Astrocyte (in vitro differentiated cells and primary cell): Measurements from ENCODE around the gene OR6P1. TPM values are rescaled to one million over a fixed set of nuclear protein-coding genes. Genes with fewer than 3 reads are reported as not detected.

Experiments
- DNase-seq: peaks from one replicate; pipeline ENCODE4 v3.0.0-alpha.2; 2010; ENCODE audit warnings: low read depth
- FAIRE-seq: peaks from 2 replicates; lab custom pipeline; 2011; peaks lifted over from hg19 to GRCh38; lab: Jason Lieb, UNC
- H2AFZ ChIP-seq: 2 replicates; pipeline ENCODE4 v1.6.0; 2012; ENCODE audit warnings: low read depth, low read length, inconsistent platforms
- H3K27ac ChIP-seq: 2 replicates; pipeline ENCODE4 v1.5.1; 2011; ENCODE audit warnings: low read depth, low read length, inconsistent platforms
- H3K27me3 ChIP-seq: 2 replicates; pipeline ENCODE4 v1.6.0; 2011; ENCODE audit warnings: low read length, inconsistent platforms; ENCODE audit not compliant: insufficient read depth
- H3K36me3 ChIP-seq: 2 replicates; pipeline ENCODE4 v1.5.1; 2011; ENCODE audit warnings: low read length, inconsistent platforms; ENCODE audit not compliant: insufficient read depth
- H3K4me1 ChIP-seq: 2 replicates; pipeline ENCODE4 v1.5.1; 2011; ENCODE audit warnings: low read length, inconsistent platforms; ENCODE audit not compliant: insufficient read depth
- H3K4me2 ChIP-seq: 2 replicates; pipeline ENCODE4 v1.6.0; 2012; ENCODE audit warnings: low read length, inconsistent platforms
- H3K4me3 ChIP-seq: 2 replicates; pipeline ENCODE4 v1.5.1; 2011; ENCODE audit warnings: low read depth, mild to moderate bottlenecking, low read length, inconsistent platforms; ENCODE audit not compliant: insufficient read depth
- H3K79me2 ChIP-seq: 2 replicates; pipeline ENCODE4 v1.6.0; 2012; ENCODE audit warnings: mild to moderate bottlenecking, low read length, inconsistent platforms; ENCODE audit not compliant: insufficient read depth
- H3K9ac ChIP-seq: 2 replicates; pipeline ENCODE4 v1.6.0; 2012; ENCODE audit warnings: mild to moderate bottlenecking, low read length, inconsistent platforms
- H3K9me3 ChIP-seq: 2 replicates; pipeline ENCODE4 v1.5.1; 2012; ENCODE audit warnings: low read depth, mild to moderate bottlenecking, low read length, inconsistent platforms; ENCODE audit not compliant: insufficient read depth
- H4K20me1 ChIP-seq: 2 replicates; pipeline ENCODE4 v1.6.0; 2012; ENCODE audit warnings: low read length, inconsistent platforms; ENCODE audit not compliant: insufficient read depth
- H3K27ac Mint-ChIP-seq: one replicate; pipeline ENCODE4 v1.8.0; 2021; ENCODE audit warnings: mild to moderate bottlenecking, mixed read lengths; ENCODE audit not compliant: unreplicated experiment
- H3K27me3 Mint-ChIP-seq: one replicate; pipeline ENCODE4 v1.8.0; 2021; ENCODE audit warnings: low read depth, mixed read lengths; ENCODE audit not compliant: unreplicated experiment
- H3K36me3 Mint-ChIP-seq: one replicate; pipeline ENCODE4 v1.8.0; 2021; ENCODE audit warnings: low read depth, mixed read lengths; ENCODE audit not compliant: unreplicated experiment
- H3K4me1 Mint-ChIP-seq: one replicate; pipeline ENCODE4 v1.8.0; 2021; ENCODE audit warnings: low read depth, mixed read lengths; ENCODE audit not compliant: unreplicated experiment
- H3K4me3 Mint-ChIP-seq: one replicate; pipeline ENCODE4 v1.8.0; 2021; ENCODE audit warnings: mild to moderate bottlenecking, moderate library complexity, mixed read lengths; ENCODE audit not compliant: unreplicated experiment
- H3K9me3 Mint-ChIP-seq: one replicate; pipeline ENCODE4 v1.8.0; 2021; ENCODE audit warnings: mild to moderate bottlenecking, mixed read lengths; ENCODE audit not compliant: unreplicated experiment
- CTCF ChIP-seq: IDR thresholded peaks from 2 replicates; pipeline ENCODE4 v1.5.1; 2011; ENCODE audit warnings: low read depth, mild to moderate bottlenecking, inconsistent platforms, low read length, moderate library complexity; ENCODE audit not compliant: insufficient read depth
- EZH2 ChIP-seq: IDR thresholded peaks from 2 replicates; pipeline ENCODE4 v1.6.1; 2012; ENCODE audit warnings: mild to moderate bottlenecking, low read length, inconsistent platforms; ENCODE audit not compliant: insufficient read depth
- total RNA-seq: library from RNA; stranded (reverse); gene quantifications from 2 replicates; pipeline ENCODE4 v1.2.1, GENCODE V29; 2021

Gene OR6P1
- total RNA-seq, 1 donor from 2014 or later = not detected

DNA sequence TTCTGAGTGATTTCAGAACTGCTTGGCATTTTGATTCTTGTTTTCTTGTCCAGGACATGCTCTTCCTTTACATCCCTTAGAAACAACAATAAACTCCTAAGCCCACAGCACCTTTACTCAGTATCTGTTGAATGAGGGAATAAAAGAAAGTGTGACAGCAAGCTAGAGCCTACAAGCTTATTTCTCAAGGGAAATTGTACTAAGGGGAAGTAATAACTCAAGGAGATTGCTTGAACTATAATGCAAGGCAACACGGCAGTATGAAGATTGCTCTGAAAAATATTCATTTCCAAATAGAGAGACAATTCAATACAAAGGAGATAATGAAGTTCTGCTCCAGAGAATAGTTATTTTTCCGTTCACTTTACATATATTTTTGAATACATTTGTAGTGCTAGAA is 6.5 kb downstream of the OR6P1 start:
- FAIRE-seq = no peak
- H3K27me3 Mint-ChIP-seq = no peaks in the 10 kb centered on the region
- H3K9me3 Mint-ChIP-seq = no peaks in the 10 kb centered on the region
- no peaks in the 10 kb centered on the region for H3K27me3 ChIP-seq
- H3K9ac ChIP-seq = no peak overlapping the region
- H2AFZ ChIP-seq = no peak overlapping the region
- H3K27ac ChIP-seq = no peak overlapping the region
- no peaks in the 10 kb centered on the region for H3K36me3 Mint-ChIP-seq
- H3K4me1 ChIP-seq = no peaks in the 10 kb centered on the region
- H3K4me3 Mint-ChIP-seq = no peak overlapping the region
- no peaks in the 10 kb centered on the region for H4K20me1 ChIP-seq
- no peaks in the 10 kb centered on the region for H3K36me3 ChIP-seq
- no peak for DNase-seq
- H3K27ac Mint-ChIP-seq = no peak overlapping the region
- H3K4me2 ChIP-seq = no peak overlapping the region
- TF ChIP-seq CTCF (no peak), EZH2 (no peak)
- H3K4me1 Mint-ChIP-seq = peaks cover 8% of the 10 kb centered on the region
- H3K9me3 ChIP-seq = peaks cover 3% of the 10 kb centered on the region
- no peaks in the 10 kb centered on the region for H3K79me2 ChIP-seq
- H3K4me3 ChIP-seq = no peak overlapping the region

GRCh38 chr1:158559696-158560095 is 10.7 kb downstream of the OR6P1 start:
- Histone ChIP-seq H2AFZ (no peak overlapping the region), H3K79me2 (no peaks in the 10 kb centered on the region), H3K27ac (no peak overlapping the region), H4K20me1 (no peaks in the 10 kb centered on the region), H3K27me3 (peaks cover 2% of the 10 kb centered on the region), H3K9ac (no peak overlapping the region), H3K4me1 (no peaks in the 10 kb centered on the region), H3K4me3 (no peak overlapping the region), H3K36me3 (no peaks in the 10 kb centered on the region), H3K9me3 (peaks cover 3% of the 10 kb centered on the region), H3K4me2 (no peak overlapping the region)
- DNase-seq (no peak), FAIRE-seq (no peak)
- H3K36me3 Mint-ChIP-seq = no peaks in the 10 kb centered on the region
- H3K9me3 Mint-ChIP-seq = no peaks in the 10 kb centered on the region
- TF ChIP-seq EZH2 (no peak), CTCF (no peak)
- H3K4me3 Mint-ChIP-seq = no peak overlapping the region
- no peaks in the 10 kb centered on the region for H3K27me3 Mint-ChIP-seq
- H3K27ac Mint-ChIP-seq = no peak overlapping the region
- peaks cover 8% of the 10 kb centered on the region for H3K4me1 Mint-ChIP-seq

- H3K4me3 ChIP-seq = no peak within 1 kb of the TSS
- Mint-ChIP-seq H3K9me3 (no peaks in the 10 kb centered on the region), H3K36me3 (no peaks in the 10 kb centered on the region), H3K4me3 (no peak within 1 kb of the TSS), H3K27ac (no peak within 1 kb of the TSS), H3K4me1 (no peaks in the 10 kb centered on the region), H3K27me3 (no peaks in the 10 kb centered on the region)
- FAIRE-seq (no peak), DNase-seq (no peak)
- H2AFZ ChIP-seq = no peak within 1 kb of the TSS
- H3K9me3 ChIP-seq = no peaks in the 10 kb centered on the region
- no peaks in the 10 kb centered on the region for H3K4me1 ChIP-seq
- H3K79me2 ChIP-seq = no peaks in the 10 kb centered on the region
- no peak within 1 kb of the TSS for H3K27ac ChIP-seq
- no peak for TF ChIP-seq EZH2
- TF ChIP-seq CTCF = no peak
- no peak within 1 kb of the TSS for H3K4me2 ChIP-seq
- peaks cover 2% of the 10 kb centered on the region for H3K27me3 ChIP-seq
- no peaks in the 10 kb centered on the region for H4K20me1 ChIP-seq
- no peak within 1 kb of the TSS for H3K9ac ChIP-seq
- no peaks in the 10 kb centered on the region for H3K36me3 ChIP-seq
Observed at GRCh38 chr1:158554352-158554751, 16.0 kb downstream of the OR6P1 start, which contains the start of gene OR6Y1. Gene OR6Y1 (minus strand): TSS chr1:158554405. CDS start chr1:158548105, 6,300 bp downstream.
